AG04450 (cell line): ENCODE data around the gene CACNA2D3. TPM values are rescaled to one million over a fixed set of nuclear protein-coding genes. Genes with fewer than 3 reads are reported as not detected.
"Not testable (repeated sequence)": the region's sequence is repeated elsewhere in the genome, so short reads cannot be mapped to it uniquely, and the experiment has no call there.

Source experiments
- CTCF ChIA-PET: fragments of 300-600, 350-600 bp; formaldehyde crosslinking; extraction: SDS; loops from one replicate; lab custom pipeline; 2022; ENCODE audit warnings: antibody characterized with exemption, inconsistent platforms; lab: Charles Lee
- POLR2A ChIA-PET: fragments of 350-600 bp; formaldehyde crosslinking; extraction: SDS; loops from one replicate; lab custom pipeline; 2021; ENCODE audit warnings: antibody characterized with exemption, inconsistent platforms; lab: Yijun Ruan, JAX
- DNase-seq: peaks from one replicate; pipeline ENCODE4 v3.0.0-alpha.2; 2011; ENCODE audit warnings: low read depth, low spot score
- H3K27ac ChIP-seq: one replicate; pipeline ENCODE4 v1.5.1; 2012; ENCODE audit warnings: low read depth, low read length, control low read depth
- H3K27me3 ChIP-seq: one replicate; pipeline ENCODE4 v1.6.0; 2012; ENCODE audit warnings: low read length; ENCODE audit not compliant: control insufficient read depth, insufficient read depth
- H3K4me3 ChIP-seq: 2 replicates; pipeline ENCODE4 v1.5.1; 2011; ENCODE audit warnings: mild to moderate bottlenecking, low read depth, low read length, control low read depth
- H3K9me3 ChIP-seq: 2 replicates; pipeline ENCODE4 v1.5.1; 2012; ENCODE audit warnings: low read length; ENCODE audit not compliant: control insufficient read depth, insufficient read depth
- CTCF ChIP-seq: IDR thresholded peaks from 2 replicates; pipeline ENCODE4 v1.5.1; 2011; ENCODE audit warnings: low read depth, low read length, control low read depth, inconsistent platforms
- polyA plus RNA-seq: library from polyadenylated mRNA; depleted of rRNA; stranded (reverse); fragments of >200 nt; gene quantifications from 2 replicates; pipeline ENCODE4 v1.2.3, GENCODE V29; 2011

The CACNA2D3 gene
- polyA plus RNA-seq, 1 experiment: 0.32 TPM

GRCh38 chr3:54447427-54447826 is 325.1 kb downstream of the CACNA2D3 start:
- CTCF ChIA-PET: interaction anchor here (0.6 kb wide), 1 partner anchor 1996 kb away, joined by 3 read pairs; no protein-coding TSS in a partner anchor
- no peak for DNase-seq
- Histone ChIP-seq H3K27ac (no peak overlapping the region), H3K4me3 (no peak overlapping the region), H3K27me3 (no peaks in the 10 kb centered on the region), H3K9me3 (no peaks in the 10 kb centered on the region)
- TF ChIP-seq CTCF: no peak
- POLR2A ChIA-PET: no interaction called here

- ChIA-PET POLR2A (no interaction called here), CTCF (no interaction called here)
- no peaks in the 10 kb centered on the region for H3K9me3 ChIP-seq
- H3K27ac ChIP-seq: no peak overlapping the region
- DNase-seq: no peak
- no peak overlapping the region for H3K4me3 ChIP-seq
- no peak for TF ChIP-seq CTCF
- H3K27me3 ChIP-seq: no peaks in the 10 kb centered on the region
These were observed 332.5 kb downstream of the CACNA2D3 start for GRCh38 chr3:54454806-54455205.

GRCh38 chr3:54458357-54458756 is 336.0 kb downstream of the CACNA2D3 start:
- no peak overlapping the region for H3K4me3 ChIP-seq
- H3K9me3 ChIP-seq: no peaks in the 10 kb centered on the region
- H3K27ac ChIP-seq: no peak overlapping the region
- no peaks in the 10 kb centered on the region for H3K27me3 ChIP-seq
- POLR2A ChIA-PET: no interaction called here
- no peak for DNase-seq
- no peak for TF ChIP-seq CTCF
- CTCF ChIA-PET: no interaction called here

- H3K27ac ChIP-seq, POLR2A ChIA-PET, H3K27me3 ChIP-seq, CTCF ChIA-PET, DNase-seq, H3K4me3 ChIP-seq: not testable (repeated sequence)
- peaks cover 18% of the 10 kb centered on the region for H3K9me3 ChIP-seq
These were observed 342.2 kb downstream of the CACNA2D3 start for GRCh38 chr3:54464554-54464953.

GRCh38 chr3:54476891-54477290 is 354.5 kb downstream of the CACNA2D3 start:
- H3K4me3 ChIP-seq: no peak overlapping the region
- ChIA-PET CTCF (no interaction called here), POLR2A (no interaction called here)
- H3K9me3 ChIP-seq: peaks cover 4% of the 10 kb centered on the region; the same call in 1 of the 2 replicates
- DNase-seq: no peak
- no peaks in the 10 kb centered on the region for H3K27me3 ChIP-seq
- TF ChIP-seq CTCF: no peak
- no peak overlapping the region for H3K27ac ChIP-seq
